ENCODE results near the gene CNDP1.

The CNDP1 gene

GRCh38 chr18:74590671-74591070 lies 56.4 kb downstream of the CNDP1 start:
- no peak overlapping the region for H3K27ac ChIP-seq
- no peak for TF ChIP-seq CTCF (conservative IDR thresholded peaks at IDR 0.05)
- TF ChIP-seq ZFX (IDR thresholded peaks at IDR 0.05): no peak

- no peak overlapping the region for H3K27ac ChIP-seq
Measured at GRCh38 chr18:74595431-74595830, 61.1 kb downstream of the CNDP1 start.

GRCh38 chr18:74597034-74597661 lies 62.8 kb downstream of the CNDP1 start:
- peak; percentile 99 for TF ChIP-seq ZFX (IDR thresholded peaks at IDR 0.05)
- TF ChIP-seq CTCF (conservative IDR thresholded peaks at IDR 0.05): no peak
- H3K27ac ChIP-seq: peak overlapping the region; percentile 89

More at GRCh38 chr18:74595431-74595830, 61.1 kb downstream of the CNDP1 start:
- TF ChIP-seq CTCF (conservative IDR thresholded peaks at IDR 0.05) (no peak), ZFX (IDR thresholded peaks at IDR 0.05) (no peak)

GRCh38 chr18:74597662-74598349 lies 63.5 kb downstream of the CNDP1 start, which contains the start of gene ZNF407:
TSS of gene ZNF407 (plus strand) at chr18:74597870. CDS start at chr18:74631020, 33,150 bp downstream.
- TF ChIP-seq CTCF (conservative IDR thresholded peaks at IDR 0.05) (no peak), ZFX (IDR thresholded peaks at IDR 0.05) (no peak)
- H3K27ac ChIP-seq: peak within 1 kb of the TSS; percentile 89

GRCh38 chr18:74598350-74599001 lies 64.2 kb downstream of the CNDP1 start:
- H3K27ac ChIP-seq: peak overlapping the region; percentile 89
- TF ChIP-seq ZFX (IDR thresholded peaks at IDR 0.05): no peak
- TF ChIP-seq CTCF (conservative IDR thresholded peaks at IDR 0.05): no peak; the same call in 1 of the 2 replicates

- TF ChIP-seq CTCF (conservative IDR thresholded peaks at IDR 0.05) (no peak), ZFX (IDR thresholded peaks at IDR 0.05) (no peak)
- no peak overlapping the region for H3K27ac ChIP-seq
Measured at GRCh38 chr18:74604361-74604760, 70.1 kb downstream of the CNDP1 start.

- no peak overlapping the region for H3K27ac ChIP-seq
- no peak for TF ChIP-seq CTCF (conservative IDR thresholded peaks at IDR 0.05)
- no peak for TF ChIP-seq ZFX (IDR thresholded peaks at IDR 0.05)
Measured at GRCh38 chr18:74604774-74605173, 70.5 kb downstream of the CNDP1 start.
